Lung microvascular endothelial cell (primary cell): ENCODE results near the gene GATA3. TPM values are rescaled to one million over a fixed set of nuclear protein-coding genes. Genes with fewer than 3 reads are reported as not detected.

ENCODE experiments used
- DNase-seq, 2 donors: peaks; one replicate each; pipeline versions ENCODE4 v3.0.0 to v3.0.0-alpha.2; 2010; ENCODE audit warnings: low read depth in 2 of 2
- total RNA-seq: library from RNA; depleted of rRNA; stranded (reverse); fragments of >200 nt; gene quantifications from 2 replicates; pipeline ENCODE4 v1.2.1, GENCODE V29; 2014

GATA3 gene
- total RNA-seq, 1 donor from 2014 or later = under 0.01 TPM

DNA sequence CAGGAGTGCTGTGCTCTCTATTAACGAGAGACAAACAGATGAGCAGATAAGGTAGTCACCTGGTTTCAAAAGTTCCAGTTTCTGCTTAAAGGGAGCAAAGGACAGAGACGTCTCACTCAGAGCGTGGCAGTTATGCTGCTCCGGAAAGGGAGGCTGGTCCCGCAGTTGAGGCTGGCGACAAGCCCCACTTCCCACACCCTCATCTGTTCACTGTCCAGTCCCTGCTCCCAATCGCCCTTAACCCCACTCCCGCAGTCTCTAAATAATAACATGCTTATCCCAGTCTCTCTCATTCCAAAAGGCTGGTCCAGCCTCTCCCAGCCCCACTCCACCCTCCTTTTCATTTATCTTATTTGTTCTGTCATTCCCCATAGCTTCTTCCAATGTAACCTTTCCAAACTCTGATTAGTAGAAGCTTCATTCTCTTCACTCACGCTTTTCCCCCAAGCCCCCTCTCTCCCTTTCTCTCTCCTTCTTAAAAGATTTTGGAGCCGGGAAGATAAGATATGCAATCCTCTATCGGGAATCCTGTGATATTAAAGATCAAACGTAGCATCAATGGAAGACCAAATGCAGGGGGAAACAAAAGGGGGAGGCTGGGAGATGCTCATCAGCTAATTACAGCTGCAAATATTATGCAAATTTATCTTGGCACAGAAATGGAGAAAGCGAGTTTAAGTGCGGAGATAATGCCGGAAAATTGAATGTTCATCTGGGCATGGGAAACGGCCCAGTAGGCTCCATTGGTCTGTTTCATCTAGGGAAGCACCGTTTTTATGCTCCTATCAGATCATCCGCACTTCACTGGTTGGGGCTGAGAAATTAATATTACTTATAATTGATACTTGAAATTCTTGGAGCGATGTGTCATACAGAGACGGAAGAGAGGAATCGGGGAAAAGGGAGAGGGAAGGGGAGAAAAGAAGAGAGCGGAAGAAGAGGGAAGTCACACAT lies 16.3 kb upstream of the GATA3 start:
- no peak for DNase-seq

DNA sequence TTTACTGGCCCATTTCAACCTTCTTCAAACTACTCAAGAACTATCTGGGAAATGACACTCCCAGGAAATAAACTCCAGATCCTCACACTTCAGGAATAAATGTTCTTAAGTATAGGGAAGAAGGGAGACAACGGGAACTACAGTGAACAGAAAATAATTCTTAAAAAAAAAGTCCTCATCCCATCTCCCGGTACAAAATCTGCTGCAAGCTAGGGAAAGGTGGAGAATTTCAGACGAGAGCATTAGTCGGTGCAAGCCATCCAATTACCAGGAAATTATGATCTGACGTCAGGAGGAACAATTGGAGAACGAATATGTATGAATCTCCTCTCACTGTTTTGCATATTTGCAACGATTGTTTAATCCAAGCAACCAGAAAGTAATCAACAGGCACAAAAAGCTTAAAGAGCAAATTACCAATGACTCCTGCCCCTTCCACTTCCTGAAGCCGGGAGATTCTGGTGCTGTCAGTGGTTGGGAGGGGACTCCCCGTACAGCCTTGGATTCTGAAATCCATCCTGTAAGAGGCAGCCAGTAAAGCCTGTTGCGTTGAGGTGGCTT lies 15.1 kb upstream of the GATA3 start:
- DNase-seq = no peak

DNA sequence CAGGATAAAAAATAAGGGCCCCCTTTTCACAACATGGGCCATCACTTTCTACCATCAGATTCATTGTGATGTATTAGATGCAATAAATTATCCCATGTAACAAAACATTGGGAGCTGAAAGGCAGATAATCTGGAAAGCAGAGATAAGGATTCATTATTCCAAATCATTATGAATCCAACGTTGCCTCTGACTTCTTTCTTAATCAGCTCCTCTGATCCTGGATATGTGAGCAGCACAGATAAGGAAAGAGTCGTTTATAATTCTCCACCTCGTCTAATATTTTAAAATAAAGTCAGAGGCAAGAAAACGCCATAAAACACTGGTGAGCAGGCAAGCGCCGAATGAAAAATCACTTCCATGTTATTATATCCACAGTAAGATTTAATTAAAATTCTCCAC lies 13.8 kb upstream of the GATA3 start:
- DNase-seq = no peak

DNA sequence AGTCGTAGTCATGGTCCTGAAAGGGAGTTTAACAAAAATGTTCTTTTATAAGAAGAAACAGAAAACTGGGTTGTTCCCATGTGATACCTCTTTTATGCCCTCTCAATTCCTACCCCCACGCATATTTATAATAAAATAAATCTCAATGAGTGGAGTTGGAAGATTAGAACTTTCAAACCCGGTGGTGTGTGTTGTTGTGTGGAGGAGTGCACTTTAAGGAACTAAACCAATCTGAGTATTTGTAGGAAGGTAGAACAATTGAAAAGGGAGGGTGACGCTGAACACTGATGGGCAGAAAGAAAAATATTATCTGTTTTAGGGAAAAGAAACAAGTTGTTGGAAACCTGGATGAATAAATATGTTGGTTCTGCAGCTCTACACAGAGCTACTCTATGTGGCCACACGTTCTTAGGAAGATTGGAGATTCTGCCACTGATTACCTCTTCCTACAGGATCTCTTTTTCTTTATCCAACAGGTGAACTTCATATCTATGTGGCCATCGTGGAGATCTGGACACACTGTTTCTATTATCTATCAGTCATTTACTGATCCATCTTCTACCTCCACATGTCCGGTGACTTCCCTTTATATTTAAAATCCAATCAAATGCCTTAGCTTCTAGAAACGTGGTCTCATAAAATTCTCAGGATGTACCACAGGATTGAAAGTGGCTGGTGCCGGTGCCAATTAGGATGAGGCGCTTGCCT lies 13.1 kb upstream of the GATA3 start:
- DNase-seq = no peak

- no peak for DNase-seq
Measured at GRCh38 chr10:8041992-8042720, 12.3 kb upstream of the GATA3 start.

- DNase-seq = no peak
Measured at GRCh38 chr10:8042721-8043568, 11.5 kb upstream of the GATA3 start.

GRCh38 chr10:8043569-8044306 lies 10.8 kb upstream of the GATA3 start:
- DNase-seq = no peak

DNA sequence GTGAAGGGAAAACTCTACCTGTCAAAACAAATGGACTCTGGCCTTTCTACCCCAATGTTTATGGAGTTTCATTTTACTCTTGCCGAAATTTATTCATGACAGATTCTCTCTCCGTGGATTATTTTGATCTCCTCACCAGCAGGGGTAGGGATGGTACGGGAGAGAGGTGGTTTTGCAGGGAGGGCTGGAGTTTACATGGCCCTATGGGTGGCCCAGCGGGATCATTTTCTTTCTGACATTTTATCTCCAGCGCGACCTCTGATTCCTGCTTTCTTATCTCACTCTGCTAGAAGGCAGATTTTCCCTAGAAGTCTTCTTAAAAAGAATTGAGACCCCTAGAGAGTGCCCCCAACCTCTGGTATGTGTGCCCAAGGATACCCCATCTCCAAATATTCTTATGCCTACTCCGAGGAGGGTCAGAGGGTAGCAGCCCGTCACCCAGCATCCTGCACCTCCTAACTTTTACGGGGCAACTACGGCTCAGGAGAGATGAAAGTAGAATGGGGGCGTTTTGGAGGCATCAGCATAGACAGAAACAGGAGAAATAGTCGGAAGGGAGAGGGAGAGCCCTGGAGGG lies 10.1 kb upstream of the GATA3 start:
- no peak for DNase-seq

DNA sequence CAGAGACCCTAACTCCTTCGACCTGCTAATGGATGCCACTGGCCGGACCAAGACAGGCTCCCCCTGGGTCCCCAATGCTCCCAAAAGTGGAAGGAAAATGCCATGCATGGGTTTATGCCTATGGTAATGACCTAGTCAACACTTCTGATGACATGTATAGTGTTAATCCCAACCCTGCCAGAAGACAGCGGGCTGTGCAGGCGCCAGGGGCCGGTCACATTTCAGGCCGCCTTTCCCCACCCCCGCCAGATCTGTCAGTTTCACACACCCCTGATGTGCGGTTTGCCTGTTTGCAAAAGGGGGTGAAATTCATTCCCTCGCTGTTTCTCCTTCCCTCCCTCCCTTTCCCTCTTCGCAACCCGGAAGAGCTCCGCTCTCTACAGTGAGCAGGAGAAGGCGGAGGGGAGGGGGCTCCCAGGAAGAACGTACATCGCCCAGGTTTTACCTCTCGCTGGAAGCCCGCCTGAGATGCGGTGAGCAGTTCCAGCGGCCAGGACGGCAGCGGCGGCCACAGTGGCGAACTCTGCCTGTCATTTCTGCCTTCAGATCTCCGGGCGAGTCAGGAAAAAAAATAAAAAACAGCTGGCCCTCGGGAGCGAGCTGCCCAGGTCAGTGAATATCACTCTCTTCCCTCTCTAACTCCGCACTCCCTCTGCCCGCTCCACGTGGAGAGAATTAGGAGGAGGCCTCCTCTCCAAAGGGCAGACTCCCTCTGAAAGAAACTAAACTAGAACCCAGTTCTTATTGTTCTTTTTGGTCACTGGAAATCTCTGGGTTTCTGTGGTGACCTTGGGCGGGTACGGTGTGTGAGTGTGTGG lies 9.4 kb upstream of the GATA3 start:
- DNase-seq = no peak

DNA sequence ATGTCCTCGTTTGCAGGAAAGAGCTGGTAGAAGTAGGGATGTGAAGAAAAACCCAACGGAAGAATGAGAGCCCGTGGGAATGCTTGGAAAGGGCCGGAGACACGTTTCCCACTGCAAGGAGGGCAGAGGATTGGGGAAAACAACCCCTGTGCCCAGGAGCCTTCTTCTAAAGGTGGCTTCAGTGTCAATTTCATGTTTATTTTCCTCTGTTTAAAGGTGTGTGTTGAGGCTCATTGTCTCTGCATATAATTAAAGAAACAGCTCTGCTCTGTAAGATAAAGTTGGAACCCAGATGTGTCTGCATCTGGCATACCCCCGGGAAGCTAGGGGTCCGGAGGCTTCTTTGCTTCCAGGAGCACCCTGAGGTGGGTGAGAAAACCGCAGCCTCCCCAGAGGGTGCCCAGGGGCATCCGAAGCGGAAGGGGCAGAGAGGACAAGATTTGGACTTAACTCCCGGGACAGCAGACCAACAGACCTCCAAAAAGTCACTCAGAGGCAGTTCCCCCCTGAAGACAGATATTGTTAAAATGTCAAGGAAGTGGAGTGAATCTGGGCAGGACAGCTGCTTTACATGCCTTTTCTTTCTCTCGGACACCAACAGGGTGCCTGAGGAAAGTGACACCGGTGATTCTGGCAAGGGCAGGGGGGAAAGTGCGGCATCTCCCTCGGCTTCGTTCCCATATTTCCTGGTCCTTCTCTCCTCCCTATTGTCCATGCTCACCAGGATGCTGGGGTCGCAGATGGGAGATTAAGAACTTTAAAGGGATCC lies 8.6 kb upstream of the GATA3 start:
- no peak for DNase-seq

DNA sequence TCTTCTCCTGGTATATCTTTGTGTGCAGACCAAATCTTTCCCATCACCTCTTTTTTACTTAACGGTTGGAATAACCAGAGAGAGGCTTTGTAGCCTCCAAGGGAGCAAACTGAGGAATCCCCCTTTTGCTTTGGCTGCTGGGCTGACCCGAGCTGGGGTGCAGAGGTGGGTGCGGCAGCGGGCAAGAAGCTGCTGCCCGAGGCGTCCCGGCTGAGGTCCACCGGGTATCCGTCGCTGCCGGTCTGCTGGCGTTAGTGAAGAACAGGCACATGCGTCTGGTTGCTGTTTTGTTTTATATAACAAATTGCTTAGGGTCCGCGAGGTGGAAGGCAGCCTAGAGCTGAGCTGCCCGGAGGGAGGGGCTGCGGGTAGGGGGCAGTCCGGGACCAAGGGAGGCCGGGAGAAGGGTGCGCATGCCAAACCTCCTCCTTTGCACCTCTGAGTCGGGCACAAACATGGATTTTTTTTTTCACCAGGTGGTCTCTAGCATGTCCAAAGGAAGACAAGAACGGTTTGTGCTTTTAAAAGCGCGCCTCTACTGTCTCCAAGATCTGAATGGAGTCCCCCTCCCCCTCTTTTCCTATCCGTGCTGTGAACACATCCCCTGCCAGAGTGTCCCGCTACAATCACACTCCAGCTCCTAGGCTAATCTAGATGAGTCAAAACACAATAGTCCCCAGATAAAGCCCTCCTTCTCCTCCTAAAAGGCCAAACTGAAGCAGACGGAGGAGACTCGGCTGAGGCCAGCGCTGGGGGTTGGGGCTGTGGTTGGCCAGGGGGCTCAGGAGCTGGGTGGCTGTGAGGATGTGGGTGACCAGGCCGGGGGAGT lies 6.8 kb upstream of the GATA3 start:
- DNase-seq = no peak

DNA sequence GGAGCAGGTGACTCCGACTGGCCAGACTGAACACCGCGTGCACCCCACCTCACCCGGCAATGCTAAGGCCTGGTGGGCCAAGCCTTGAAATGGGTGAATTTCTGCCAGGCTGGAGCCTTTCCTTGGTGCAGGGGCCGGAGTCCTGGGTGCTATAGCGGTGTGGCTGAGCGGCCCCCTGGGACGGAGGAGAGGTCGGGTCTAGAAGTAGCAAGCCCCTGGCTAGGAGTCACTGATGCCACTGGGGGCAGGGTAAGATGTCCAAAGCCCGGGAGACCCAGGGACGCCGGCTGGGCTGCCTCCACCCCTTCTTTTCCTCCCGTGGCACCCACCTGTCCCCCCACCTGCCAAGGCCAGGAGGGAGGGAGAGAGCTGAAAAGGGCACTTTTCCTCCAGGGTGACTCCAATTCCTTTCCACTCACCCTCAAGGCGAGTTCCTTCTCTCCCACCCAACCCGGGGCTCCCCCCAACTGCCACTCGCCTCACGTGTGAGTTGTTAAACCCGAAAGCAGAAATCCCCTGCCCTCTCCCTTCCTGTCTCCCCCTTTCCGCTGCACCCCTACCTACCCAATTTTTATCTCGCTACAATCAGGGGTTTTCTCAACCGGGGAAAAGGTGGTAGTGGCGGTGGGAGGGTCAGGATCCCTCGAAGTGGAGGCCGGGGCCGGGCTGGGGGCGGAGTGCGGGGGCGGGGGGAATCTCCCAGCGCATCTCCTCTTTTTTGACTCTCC lies 6.0 kb upstream of the GATA3 start:
- no peak for DNase-seq

- DNase-seq = no peak
Measured at GRCh38 chr10:8049045-8049864, 5.2 kb upstream of the GATA3 start.

DNA sequence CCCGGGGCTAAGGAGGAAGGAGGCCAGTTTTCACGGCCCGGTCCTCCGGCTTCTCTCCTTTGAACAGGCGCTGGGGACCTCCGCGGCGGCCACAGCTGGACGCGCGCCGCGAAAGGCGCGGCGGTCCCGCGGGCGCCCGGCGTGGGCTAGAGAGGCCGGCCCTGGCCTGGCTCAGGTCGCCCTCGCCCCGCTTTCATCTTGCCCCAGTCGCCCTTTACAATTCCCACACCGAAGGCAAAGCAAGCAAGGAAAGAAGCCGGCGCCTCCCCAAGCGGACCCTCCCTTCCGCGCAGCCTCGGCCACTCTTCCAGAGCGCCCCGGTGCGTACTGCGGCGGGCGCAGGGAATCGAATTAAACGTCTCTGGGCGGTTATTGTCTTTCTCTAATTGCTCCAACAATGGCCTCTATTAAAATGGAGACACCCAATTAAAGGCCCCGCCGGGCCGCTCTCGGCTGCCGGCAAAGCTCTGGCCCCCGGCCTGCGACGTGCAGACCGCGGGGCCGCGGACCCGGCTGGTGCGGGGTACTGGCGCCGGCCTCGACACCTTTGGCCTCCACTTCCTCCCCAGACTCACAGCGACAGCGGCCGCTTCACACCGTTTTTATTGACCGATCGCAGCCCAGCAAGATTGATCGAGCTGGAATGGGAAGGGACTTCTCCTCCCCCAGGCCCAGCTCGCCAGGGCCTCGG lies 4.5 kb upstream of the GATA3 start:
- DNase-seq = peak; percentile 20 to 35

DNA sequence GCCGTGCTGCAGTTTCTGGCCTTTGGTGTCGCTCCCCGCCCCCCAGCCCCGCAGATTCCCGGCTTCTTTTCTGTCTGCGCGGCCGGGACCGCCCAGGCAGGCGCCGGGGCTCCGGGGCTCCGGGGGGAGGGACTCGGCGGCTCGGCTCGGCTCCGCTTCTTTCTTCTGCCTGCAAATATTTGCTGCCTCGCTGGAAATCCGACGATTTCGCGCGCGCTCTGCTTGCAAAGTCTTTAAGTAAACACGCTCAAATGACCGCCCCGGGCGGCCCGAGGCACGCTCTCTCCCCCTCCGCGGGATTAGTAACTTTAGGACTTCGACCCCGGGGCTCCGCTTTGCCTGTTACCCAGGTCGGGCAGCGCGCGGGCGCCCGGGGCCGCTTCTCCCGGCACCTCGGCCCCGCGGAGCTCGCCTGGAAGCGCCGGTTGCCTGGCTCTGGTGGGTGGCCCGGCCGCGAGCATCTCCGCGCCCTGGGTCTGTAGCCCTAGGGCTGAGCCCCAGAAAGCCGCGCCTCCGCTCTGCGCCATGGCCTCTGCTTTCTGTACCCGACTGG lies 3.9 kb upstream of the GATA3 start:
- DNase-seq = peak; percentile 29 to 47
